Measurements from ENCODE around the gene CRACR2B. TPM values are rescaled to one million over a fixed set of nuclear protein-coding genes. Genes with fewer than 3 reads are reported as not detected.
A peak's percentile ranks its signal among the peaks of the same experiment; 100 is the strongest.

CRACR2B gene
- total RNA-seq, 3 donors from 2014 or later (not counting 1 experiment from before 2014, with no cell fraction given) = 3.4 to 10.1 (median 3.8) TPM

GRCh38 chr11:829847-830294 is 2.2 kb downstream of the CRACR2B start:
- no peaks in the 10 kb centered on the region for H3K9me3 ChIP-seq (ENCODE audit: control insufficient read depth, insufficient read depth, low read length)
- H3K27me3 ChIP-seq (ENCODE audit: control insufficient read depth, insufficient read depth, low read length) = peaks cover 19% of the 10 kb centered on the region
- TF ChIP-seq CTCF (IDR thresholded peaks at IDR 0.05) = no peak
- peaks cover 76% of the 10 kb centered on the region for H3K4me1 ChIP-seq (ENCODE audit: control insufficient read depth, insufficient read depth, low read length)
- peaks cover 4% of the 10 kb centered on the region for H3K36me3 ChIP-seq (ENCODE audit: control insufficient read depth, insufficient read depth, low read length)
- Mint-ChIP-seq H3K9me3 (no peaks in the 10 kb centered on the region), H3K4me1 (peaks cover 0 to 37% of the 10 kb centered on the region in 2 donors), H3K27ac (no peak overlapping the region), H3K4me3 (peak overlapping the region; percentile 72), H3K27me3 (ENCODE audit: low read depth in 2 of 2) (peaks cover 8 to 35% of the 10 kb centered on the region in 2 donors), H3K36me3 (no peaks in the 10 kb centered on the region)
- ATAC-seq = peak in 1 of 3 donors; percentile 5
- intact Hi-C loops (cut with micrococcal nuclease) = no loop called here
- H3K27ac ChIP-seq (ENCODE audit: low read length) = no peak overlapping the region
- 3% methylated on average over 39 of the region's 39 CpGs for whole genome bisulfite sequencing (ENCODE audit: insufficient coverage)
- no peak for DNase-seq
- H3K4me3 ChIP-seq (ENCODE audit: low read length) = no peak overlapping the region

DNA sequence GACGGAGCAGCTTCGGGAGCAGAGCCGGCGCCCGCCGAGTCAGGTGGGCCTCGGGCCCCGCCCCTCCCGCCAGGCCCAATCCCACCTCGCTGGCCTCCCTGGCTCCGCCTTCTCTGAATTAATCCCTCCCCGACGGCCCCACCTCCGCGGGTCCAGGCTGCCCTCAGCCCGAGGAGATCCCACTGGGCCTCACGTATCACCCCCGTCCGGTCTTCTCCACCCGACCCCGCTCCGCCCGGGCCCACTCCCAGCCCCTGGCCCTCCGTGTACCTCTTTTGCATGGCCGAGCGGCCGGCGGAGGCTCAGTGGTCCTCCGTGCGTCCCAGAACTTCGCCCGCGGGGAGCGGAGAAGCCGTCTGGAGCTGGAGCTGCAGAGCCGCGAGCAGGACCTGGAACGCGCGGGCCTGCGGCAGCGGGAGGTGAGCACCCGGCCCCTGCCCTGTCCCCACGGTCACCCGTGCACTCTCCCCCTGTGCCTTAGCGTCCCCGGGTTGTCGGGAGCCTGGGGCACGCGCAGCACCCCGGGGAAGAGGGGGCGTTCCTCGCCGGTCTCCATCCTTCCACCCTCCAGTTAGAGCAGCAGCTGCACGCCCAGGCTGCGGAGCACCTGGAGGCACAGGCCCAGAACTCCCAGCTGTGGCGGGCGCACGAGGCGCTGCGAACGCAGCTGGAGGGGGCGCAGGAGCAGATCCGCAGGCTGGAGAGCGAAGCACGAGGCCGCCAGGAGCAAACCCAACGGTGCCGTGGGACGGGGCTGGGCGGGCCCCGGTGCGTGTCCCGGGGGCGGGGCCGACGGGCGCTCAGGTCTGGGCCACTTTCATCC is 2.8 kb downstream of the CRACR2B start:
- no peaks in the 10 kb centered on the region for H3K36me3 Mint-ChIP-seq
- Histone ChIP-seq H3K36me3 (ENCODE audit: control insufficient read depth, insufficient read depth, low read length) (no peaks in the 10 kb centered on the region), H3K9me3 (ENCODE audit: control insufficient read depth, insufficient read depth, low read length) (no peaks in the 10 kb centered on the region), H3K4me3 (ENCODE audit: low read length) (no peak overlapping the region), H3K27ac (ENCODE audit: low read length) (no peak overlapping the region), H3K27me3 (ENCODE audit: control insufficient read depth, insufficient read depth, low read length) (peaks cover 19% of the 10 kb centered on the region), H3K4me1 (ENCODE audit: control insufficient read depth, insufficient read depth, low read length) (peaks cover 82% of the 10 kb centered on the region)
- intact Hi-C loops (cut with micrococcal nuclease) = no loop called here
- H3K4me3 Mint-ChIP-seq = peak overlapping the region; percentile 72
- TF ChIP-seq CTCF (IDR thresholded peaks at IDR 0.05) = no peak
- H3K9me3 Mint-ChIP-seq = no peaks in the 10 kb centered on the region
- 2% methylated on average over 78 of the region's 78 CpGs for WGBS (ENCODE audit: insufficient coverage)
- H3K27ac Mint-ChIP-seq = no peak overlapping the region
- H3K4me1 Mint-ChIP-seq = peaks cover 0 to 37% of the 10 kb centered on the region in 2 donors
- H3K27me3 Mint-ChIP-seq (ENCODE audit: low read depth in 2 of 2) = peaks cover 8 to 35% of the 10 kb centered on the region in 2 donors
- DNase-seq = peak in 1 of 2 donors; percentile 79
- peak; percentile 45 to 67 (median 63) for ATAC-seq

DNA sequence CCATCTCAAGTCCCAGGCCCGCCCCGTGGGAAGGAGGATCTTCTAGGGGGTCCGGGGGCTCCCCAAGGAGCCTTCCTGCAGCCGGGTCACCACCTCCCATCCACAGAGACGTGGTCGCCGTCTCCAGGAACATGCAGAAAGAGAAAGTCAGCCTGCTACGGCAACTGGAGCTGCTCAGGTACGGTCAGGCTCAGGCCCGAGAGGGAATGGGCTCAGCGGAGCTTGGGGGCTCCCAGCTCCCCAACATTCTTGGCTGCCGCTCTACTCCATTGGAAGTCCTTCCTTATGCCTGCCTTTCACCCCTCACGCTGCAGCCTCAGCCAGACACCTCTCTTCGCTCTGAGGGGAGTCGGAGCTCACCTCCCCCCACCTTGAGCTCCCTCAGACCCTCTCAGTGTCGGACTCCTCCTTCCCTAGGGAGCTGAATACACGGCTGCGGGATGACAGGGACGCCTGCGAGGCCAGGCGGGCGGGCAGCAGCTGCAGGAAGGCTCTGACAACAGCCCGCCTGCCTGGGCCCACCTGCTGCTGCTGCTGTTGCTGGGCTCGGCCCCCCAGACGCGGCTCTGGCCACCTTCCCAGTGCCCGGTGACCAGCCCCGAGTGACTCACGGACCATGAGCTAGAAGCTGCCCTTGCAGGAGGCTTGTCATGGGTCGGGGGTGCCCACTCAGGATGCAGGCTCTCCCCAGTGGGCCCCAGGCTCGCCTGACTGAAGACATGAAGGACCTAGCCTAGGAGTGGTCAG is 3.6 kb downstream of the CRACR2B start:
- Mint-ChIP-seq H3K9me3 (no peaks in the 10 kb centered on the region), H3K36me3 (no peaks in the 10 kb centered on the region), H3K27me3 (ENCODE audit: low read depth in 2 of 2) (peaks cover 8 to 35% of the 10 kb centered on the region in 2 donors), H3K27ac (no peak overlapping the region), H3K4me3 (peak overlapping the region; percentile 81), H3K4me1 (peaks cover 0 to 37% of the 10 kb centered on the region in 2 donors)
- Histone ChIP-seq H3K4me3 (ENCODE audit: low read length) (no peak overlapping the region), H3K27ac (ENCODE audit: low read length) (no peak overlapping the region), H3K4me1 (ENCODE audit: control insufficient read depth, insufficient read depth, low read length) (peaks cover 80% of the 10 kb centered on the region), H3K27me3 (ENCODE audit: control insufficient read depth, insufficient read depth, low read length) (peaks cover 19% of the 10 kb centered on the region), H3K9me3 (ENCODE audit: control insufficient read depth, insufficient read depth, low read length) (no peaks in the 10 kb centered on the region), H3K36me3 (ENCODE audit: control insufficient read depth, insufficient read depth, low read length) (no peaks in the 10 kb centered on the region)
- ATAC-seq (no peak), DNase-seq (peak in 1 of 2 donors; percentile 23)
- intact Hi-C loops (cut with micrococcal nuclease) = no loop called here
- no peak for TF ChIP-seq CTCF (IDR thresholded peaks at IDR 0.05)
- 73% methylated on average over 31 of the region's 31 CpGs for WGBS (ENCODE audit: insufficient coverage)
